GM23338 (cell line): ENCODE data around the gene GINM1.

Experiments used
- CTCF ChIP-seq, 2 experiments: fragments of 200-600 bp in 1 of 2; sonication (generic) in 1 of 2; conservative IDR thresholded peaks; 2 replicates each; pipeline versions ENCODE4 v1.5.1 to v1.6.1; 2016 to 2017; ENCODE audit warnings: antibody characterized with exemption in 2 of 2, low read depth in 2 of 2, mild to moderate bottlenecking in 2 of 2, moderate library complexity in 1 of 2
- ETS1 ChIP-seq: IDR thresholded peaks from 2 replicates; pipeline ENCODE4 v1.6.1; 2016; ENCODE audit warnings: antibody characterized with exemption
- EZH2 ChIP-seq: fragments of 200-600 bp; sonication (generic); IDR thresholded peaks from one replicate; pipeline ENCODE4 v1.8.0; 2017; ENCODE audit warnings: antibody characterized with exemption, mild to moderate bottlenecking, low read depth; ENCODE audit not compliant: unreplicated experiment
- EZH2phosphoT487 ChIP-seq: fragments of 200-600 bp; sonication (generic); IDR thresholded peaks from one replicate; pipeline ENCODE4 v1.8.1; 2018; ENCODE audit warnings: antibody characterized with exemption; ENCODE audit not compliant: unreplicated experiment
- REST ChIP-seq: IDR thresholded peaks from one replicate; pipeline ENCODE4 v1.6.1; 2018; ENCODE audit warnings: antibody characterized with exemption; ENCODE audit not compliant: unreplicated experiment
- STAT1 ChIP-seq: IDR thresholded peaks from one replicate; pipeline ENCODE4 v1.6.1; 2016; ENCODE audit warnings: antibody characterized with exemption; ENCODE audit not compliant: unreplicated experiment

- no peak for TF ChIP-seq ETS1
- TF ChIP-seq REST = no peak
- TF ChIP-seq CTCF (conservative IDR thresholded peaks at IDR 0.05; ENCODE audit: low read depth in 2 of 2) = no peak
- no peak for TF ChIP-seq EZH2phosphoT487
- no peak for TF ChIP-seq EZH2
- TF ChIP-seq STAT1 = no peak
Observed at GRCh38 chr6:149544646-149545257, 21.4 kb upstream of the GINM1 start.
